SK-N-SH treated with all-trans-retinoic acid at 6 μM for 48 hours (cell line): ENCODE results near the gene ZMYND8.

Experiments used
- ATAC-seq: fragments of 200-7000 bp; cut with Tn5 transposase; 3 replicates; pipeline ENCODE4 v1.9.1; 2020; ENCODE audit warnings: mild to moderate bottlenecking, moderate library complexity
- ARNTL ChIP-seq: fragments of 450-650 bp; formaldehyde crosslinking; IDR thresholded peaks from 2 replicates; pipeline ENCODE4 v1.5.0; 2020; ENCODE audit warnings: low read depth, mild to moderate bottlenecking, moderate library complexity, borderline replicate concordance
- CSRNP3 ChIP-seq: fragments of 250-450 bp; sonication (Bioruptor Pico); IDR thresholded peaks from 2 replicates; pipeline ENCODE4 v1.5.1; 2021; ENCODE audit warnings: mild to moderate bottlenecking, moderate library complexity
- PATZ1 ChIP-seq: fragments of 250-450 bp; sonication (Bioruptor Pico); IDR thresholded peaks from 2 replicates; pipeline ENCODE4 v1.8.0; 2020; ENCODE audit warnings: mild to moderate bottlenecking, moderate library complexity, borderline replicate concordance
- POU6F1 ChIP-seq: fragments of 250-450 bp; sonication (Bioruptor Pico); IDR thresholded peaks from 2 replicates; pipeline ENCODE4 v1.8.0; 2021; ENCODE audit warnings: low read depth, mild to moderate bottlenecking, moderate library complexity, borderline replicate concordance
- RARB ChIP-seq: fragments of 250-450 bp; sonication (Bioruptor Pico); IDR thresholded peaks from 2 replicates; pipeline ENCODE4 v1.8.0; 2021; ENCODE audit warnings: mild to moderate bottlenecking, moderate library complexity
- SNAI2 ChIP-seq: fragments of 250-450 bp; sonication (Bioruptor Pico); IDR thresholded peaks from 2 replicates; pipeline ENCODE4 v1.5.0; 2020; ENCODE audit warnings: mild to moderate bottlenecking, moderate library complexity
- TOX ChIP-seq: fragments of 250-450 bp; sonication (Bioruptor Pico); IDR thresholded peaks from 2 replicates; pipeline ENCODE4 v1.8.0; 2021; ENCODE audit warnings: mild to moderate bottlenecking, moderate library complexity, borderline replicate concordance
- ZC3H10 ChIP-seq: fragments of 250-450 bp; sonication (Bioruptor Pico); IDR thresholded peaks from 2 replicates; pipeline ENCODE4 v1.5.1; 2021; ENCODE audit warnings: mild to moderate bottlenecking, moderate library complexity
- ZFP3 ChIP-seq: fragments of 250-450 bp; sonication (Bioruptor Pico); IDR thresholded peaks from 2 replicates; pipeline ENCODE4 v1.5.0; 2020; ENCODE audit warnings: mild to moderate bottlenecking, moderate library complexity
- ZFP30 ChIP-seq: fragments of 450-650 bp; formaldehyde crosslinking; IDR thresholded peaks from 2 replicates; pipeline ENCODE4 v1.5.0; 2022; ENCODE audit warnings: mild to moderate bottlenecking, moderate library complexity
- ZNF565 ChIP-seq: fragments of 450-650 bp; formaldehyde crosslinking; conservative IDR thresholded peaks from 2 replicates; pipeline ENCODE4 v1.5.0; 2020; ENCODE audit warnings: low read depth, mild to moderate bottlenecking, moderate library complexity
- ZNF8 ChIP-seq: fragments of 450-650 bp; formaldehyde crosslinking; IDR thresholded peaks from 2 replicates; pipeline ENCODE4 v1.5.0; 2020; ENCODE audit warnings: mild to moderate bottlenecking, moderate library complexity
- TF ChIP-seq, protein P1 (sequence below): fragments of 250-450 bp; sonication (Bioruptor Pico); IDR thresholded peaks from 2 replicates; pipeline ENCODE4 v1.5.1; 2020; ENCODE audit warnings: low read depth, mild to moderate bottlenecking, moderate library complexity

ZMYND8 gene

DNA sequence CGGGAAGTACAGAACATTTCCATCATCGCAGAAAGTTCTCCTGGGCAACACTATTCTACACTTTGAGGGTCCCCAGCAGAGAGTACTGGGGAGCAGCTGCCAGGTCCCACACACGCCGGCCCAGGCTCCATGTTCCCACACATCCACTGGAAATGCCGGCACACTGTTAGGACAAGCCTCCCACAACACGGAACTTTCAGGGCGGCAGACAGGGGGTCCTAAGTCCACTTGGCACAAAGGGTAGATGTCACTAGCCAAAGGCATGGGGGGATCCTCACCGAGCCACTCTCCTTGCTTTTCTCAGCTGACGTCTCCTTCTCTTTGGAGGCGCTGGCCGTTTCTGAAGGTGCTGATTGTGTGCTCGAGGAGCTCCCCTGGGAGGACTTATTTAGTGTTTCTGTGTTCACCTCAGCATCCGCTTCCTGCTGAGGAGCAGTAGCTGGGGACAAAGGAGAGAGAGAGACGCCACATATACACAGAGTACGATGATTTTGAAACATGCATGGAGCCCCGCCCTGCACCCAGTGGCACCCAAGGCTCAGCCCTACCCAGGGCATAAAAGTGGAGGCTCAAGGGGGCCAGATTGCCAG, 135.4 kb downstream of the ZMYND8 start:
- ATAC-seq = no peak
- TF ChIP-seq ZC3H10 (CRISPR knock-in tag) (no peak), ZNF565 (CRISPR knock-in tag) (no peak), POU6F1 (CRISPR knock-in tag) (no peak), PATZ1 (CRISPR knock-in tag) (no peak), CSRNP3 (no peak), ZNF8 (CRISPR knock-in tag) (no peak), TOX (CRISPR knock-in tag) (no peak), ZFP30 (CRISPR knock-in tag) (no peak), SNAI2 (CRISPR knock-in tag) (no peak), ARNTL (no peak)
- TF ChIP-seq, protein P1, sequence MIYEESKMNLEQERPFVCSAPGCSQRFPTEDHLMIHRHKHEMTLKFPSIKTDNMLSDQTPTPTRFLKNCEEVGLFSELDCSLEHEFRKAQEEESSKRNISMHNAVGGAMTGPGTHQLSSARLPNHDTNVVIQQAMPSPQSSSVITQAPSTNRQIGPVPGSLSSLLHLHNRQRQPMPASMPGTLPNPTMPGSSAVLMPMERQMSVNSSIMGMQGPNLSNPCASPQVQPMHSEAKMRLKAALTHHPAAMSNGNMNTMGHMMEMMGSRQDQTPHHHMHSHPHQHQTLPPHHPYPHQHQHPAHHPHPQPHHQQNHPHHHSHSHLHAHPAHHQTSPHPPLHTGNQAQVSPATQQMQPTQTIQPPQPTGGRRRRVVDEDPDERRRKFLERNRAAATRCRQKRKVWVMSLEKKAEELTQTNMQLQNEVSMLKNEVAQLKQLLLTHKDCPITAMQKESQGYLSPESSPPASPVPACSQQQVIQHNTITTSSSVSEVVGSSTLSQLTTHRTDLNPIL (CRISPR knock-in tag) = no peak

DNA sequence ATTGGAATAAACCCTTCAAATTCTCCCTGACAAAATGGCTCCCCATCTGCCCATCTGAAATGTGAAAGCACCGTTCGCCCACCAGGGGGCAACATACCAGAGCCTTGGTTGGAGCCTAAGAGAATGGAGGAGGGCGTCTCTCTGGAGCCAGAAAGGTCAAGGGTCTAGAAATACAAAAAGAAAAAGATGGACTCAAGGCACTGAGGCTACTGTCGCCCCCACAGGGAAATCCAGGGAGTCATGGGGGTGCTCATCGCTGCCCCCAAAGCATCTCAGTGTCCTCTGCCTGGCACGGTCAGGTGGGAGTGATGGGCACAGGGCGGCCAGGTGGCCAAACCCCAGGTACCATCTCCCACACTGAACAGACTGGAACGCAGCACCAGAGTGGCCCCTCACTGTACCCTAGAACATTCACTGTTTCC, 136.3 kb downstream of the ZMYND8 start:
- peak; percentile 73 for ATAC-seq

More for the DNA sequence above, 136.3 kb downstream of the ZMYND8 start:
- no peak for TF ChIP-seq TOX (CRISPR knock-in tag)
- TF ChIP-seq ZFP3 (CRISPR knock-in tag) = no peak
- no peak for TF ChIP-seq CSRNP3
- TF ChIP-seq RARB (CRISPR knock-in tag) = no peak
- no peak for TF ChIP-seq POU6F1 (CRISPR knock-in tag)
